Fibroblast of villous mesenchyme (primary cell): Measurements from ENCODE around the gene IL1RAPL2. TPM values are rescaled to one million over a fixed set of nuclear protein-coding genes. Genes with fewer than 3 reads are reported as not detected.
"Not testable (repeated sequence)": the region's sequence is repeated elsewhere in the genome, so short reads cannot be mapped to it uniquely, and the experiment has no call there.

Experiments used
- DNase-seq: peaks from one replicate; pipeline ENCODE4 v3.0.0-alpha.2; 2010; ENCODE audit warnings: low read depth
- H3K4me3 ChIP-seq: 2 replicates; pipeline ENCODE4 v1.5.1; 2011; ENCODE audit warnings: low read depth, mild to moderate bottlenecking, low read length
- CTCF ChIP-seq: IDR thresholded peaks from 2 replicates; pipeline ENCODE4 v1.5.1; 2012; ENCODE audit warnings: low read depth, mild to moderate bottlenecking, low read length; ENCODE audit not compliant: insufficient read depth
- small RNA-seq: library from RNA; depleted of rRNA; stranded (forward); fragments of <200 nt; gene quantifications from one replicate; pipeline ENCODE3, GENCODE V24; 2012
- total RNA-seq: library from RNA; depleted of rRNA; stranded (reverse); fragments of >200 nt; gene quantifications from 2 replicates; pipeline ENCODE4 v1.2.3, GENCODE V29; 2012

IL1RAPL2 gene
- total RNA-seq, 1 donor = 0.43 TPM

- no peak for TF ChIP-seq CTCF
- H3K4me3 ChIP-seq = no peak overlapping the region
- no peak for DNase-seq
Measured at GRCh38 chrX:105803891-105804290, 1237.9 kb downstream of the IL1RAPL2 start.

DNA sequence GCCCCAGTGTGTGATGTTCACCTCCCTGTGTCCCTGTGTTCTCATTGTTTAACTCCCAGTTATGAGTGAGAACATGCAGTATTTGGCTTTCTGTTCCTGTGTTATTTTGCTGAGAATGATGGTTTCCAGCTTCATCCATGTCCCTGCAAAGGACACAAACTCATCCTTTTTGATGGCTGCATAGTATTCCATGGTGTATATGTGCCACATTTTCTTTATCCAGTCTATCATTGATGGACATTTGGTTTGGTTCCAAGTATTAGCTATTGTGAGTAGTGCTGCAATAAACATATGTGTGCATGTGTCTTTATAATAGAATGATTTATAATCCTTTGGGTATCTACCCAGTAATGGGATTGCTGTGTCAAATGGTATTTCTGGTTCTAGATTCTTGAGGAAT lies 1239.7 kb downstream of the IL1RAPL2 start:
- not testable (repeated sequence) for DNase-seq, H3K4me3 ChIP-seq

GRCh38 chrX:105816517-105816916 lies 1250.5 kb downstream of the IL1RAPL2 start:
- no peak for DNase-seq
- TF ChIP-seq CTCF = no peak
- no peak overlapping the region for H3K4me3 ChIP-seq

Small RNA genes within 50 kb of the gene (small RNA-seq; reads per million reads assigned to genes)
- not detected for gene RNU6-207P
